HFF-Myc (cell line): ENCODE measurements around the gene PLVAP.
A peak's percentile ranks its signal among the peaks of the same experiment; 100 is the strongest.

Source experiments
- DNase-seq: peaks from one replicate; pipeline ENCODE4 v3.0.0-alpha.2; 2011; ENCODE audit warnings: low read depth; ENCODE audit errors: extremely low read depth
- H3K4me3 ChIP-seq: replicated peaks from 2 replicates; pipeline ENCODE4 v1.5.1; 2011; ENCODE audit warnings: low read depth, mild to moderate bottlenecking, control low read depth, low read length
- CTCF ChIP-seq: IDR thresholded peaks from 2 replicates; pipeline ENCODE4 v1.5.1; 2012; ENCODE audit warnings: mild to moderate bottlenecking, low read depth, low read length, control low read depth; ENCODE audit errors: missing control alignments

Gene PLVAP

GRCh38 chr19:17376935-17377600, at the start of gene PLVAP:
TSS of gene PLVAP (minus strand) at chr19:17377342. CDS start at chr19:17377288, 54 bp downstream.
- no peak for TF ChIP-seq CTCF
- no peak within 1 kb of the TSS for H3K4me3 ChIP-seq
- no peak for DNase-seq

GRCh38 chr19:17424743-17425365, 47.7 kb upstream of the PLVAP start:
- peak; percentile 52 for TF ChIP-seq CTCF
- no peak overlapping the region for H3K4me3 ChIP-seq
- DNase-seq: no peak

- no peak for TF ChIP-seq CTCF
- no peak for DNase-seq
- H3K4me3 ChIP-seq: no peak overlapping the region
Observed at GRCh38 chr19:17423429-17424208, 46.5 kb upstream of the PLVAP start.

- TF ChIP-seq CTCF: no peak
- DNase-seq: no peak
- no peak overlapping the region for H3K4me3 ChIP-seq
Observed at GRCh38 chr19:17421942-17422341, 44.8 kb upstream of the PLVAP start.

- DNase-seq: no peak
- H3K4me3 ChIP-seq: peak overlapping the region; percentile 79
- TF ChIP-seq CTCF: peak; percentile 19
Observed at GRCh38 chr19:17420475-17420924, 43.4 kb upstream of the PLVAP start.

- no peak for TF ChIP-seq CTCF
- DNase-seq: peak; percentile 99
- H3K4me3 ChIP-seq: peak within 1 kb of the TSS; percentile 79
Observed at GRCh38 chr19:17419621-17420474, 42.7 kb upstream of the PLVAP start, which contains the start of gene MVB12A. TSS of gene MVB12A (plus strand) at chr19:17420047. CDS start at chr19:17420136, 89 bp downstream.
